Trophoblast cell (in vitro differentiated cells and primary cell): ENCODE data around the gene HSPA8.

Experiments
- DNase-seq, 2 donors: peaks; one replicate each; pipeline ENCODE4 v3.0.0-alpha.2; 2016
- H2AFZ ChIP-seq: 2 replicates; pipeline ENCODE4 v1.6.1; 2013; ENCODE audit warnings: low read length, moderate library complexity, mild to moderate bottlenecking; ENCODE audit not compliant: insufficient read depth, poor library complexity
- H2AK5ac ChIP-seq: 2 replicates; pipeline ENCODE4 v1.6.1; 2013; ENCODE audit warnings: mild to moderate bottlenecking, low read length
- H2BK120ac ChIP-seq: 2 replicates; pipeline ENCODE4 v1.6.1; 2013; ENCODE audit warnings: low read length, mild to moderate bottlenecking, moderate library complexity; ENCODE audit not compliant: insufficient read depth, poor library complexity
- H2BK12ac ChIP-seq: 2 replicates; pipeline ENCODE4 v1.6.1; 2013; ENCODE audit warnings: mild to moderate bottlenecking, low read length, moderate library complexity
- H2BK5ac ChIP-seq: 2 replicates; pipeline ENCODE4 v1.6.1; 2013; ENCODE audit warnings: low read length, low read depth, moderate library complexity, mild to moderate bottlenecking; ENCODE audit not compliant: poor library complexity
- H3K14ac ChIP-seq: 2 replicates; pipeline ENCODE4 v1.6.1; 2013; ENCODE audit warnings: mild to moderate bottlenecking, low read length
- H3K18ac ChIP-seq: 2 replicates; pipeline ENCODE4 v1.6.1; 2013; ENCODE audit warnings: mild to moderate bottlenecking, low read length
- H3K23ac ChIP-seq: 2 replicates; pipeline ENCODE4 v1.6.1; 2013; ENCODE audit warnings: low read length
- H3K27ac ChIP-seq: 2 replicates; pipeline ENCODE4 v1.5.1; 2013; ENCODE audit warnings: low read depth, mild to moderate bottlenecking, inconsistent platforms, low read length, moderate library complexity
- H3K27me3 ChIP-seq: 2 replicates; pipeline ENCODE4 v1.6.1; 2013; ENCODE audit warnings: inconsistent platforms, mild to moderate bottlenecking, low read length, moderate library complexity; ENCODE audit not compliant: insufficient read depth
- H3K36me3 ChIP-seq, 2 experiments: 1 replicate in 1 of 2; 2 replicates in 1 of 2; pipeline ENCODE4 v1.6.1; 2013; ENCODE audit warnings: low read length in 2 of 2, mild to moderate bottlenecking in 2 of 2, moderate library complexity in 1 of 2; ENCODE audit not compliant: insufficient read depth in 2 of 2, control insufficient read depth in 1 of 2
- H3K4ac ChIP-seq: 2 replicates; pipeline ENCODE4 v1.6.1; 2013; ENCODE audit warnings: low read depth, mild to moderate bottlenecking, low read length, moderate library complexity
- H3K4me1 ChIP-seq, 2 experiments: 1 replicate in 1 of 2; 2 replicates in 1 of 2; pipeline ENCODE4 v1.6.1; 2013; ENCODE audit warnings: low read length in 2 of 2, mild to moderate bottlenecking in 2 of 2, moderate library complexity in 1 of 2; ENCODE audit not compliant: insufficient read depth in 2 of 2, control insufficient read depth in 1 of 2
- H3K4me2 ChIP-seq: 2 replicates; pipeline ENCODE4 v1.6.1; 2013; ENCODE audit warnings: inconsistent platforms, mild to moderate bottlenecking, low read length, moderate library complexity
- H3K4me3 ChIP-seq: 2 replicates; pipeline ENCODE4 v1.5.1; 2013; ENCODE audit warnings: mild to moderate bottlenecking, low read depth, low read length, inconsistent platforms
- H3K79me1 ChIP-seq: one replicate; pipeline ENCODE4 v1.6.1; 2013; ENCODE audit warnings: low read length
- H3K79me2 ChIP-seq: 2 replicates; pipeline ENCODE4 v1.6.1; 2013; ENCODE audit warnings: low read length, mild to moderate bottlenecking; ENCODE audit not compliant: control insufficient read depth, insufficient read depth, poor library complexity
- H3K9ac ChIP-seq: 2 replicates; pipeline ENCODE4 v1.6.1; 2013; ENCODE audit warnings: mild to moderate bottlenecking, low read length
- H3K9me3 ChIP-seq: 2 replicates; pipeline ENCODE4 v1.6.1; 2013; ENCODE audit warnings: low read depth, mild to moderate bottlenecking, control low read depth, inconsistent platforms, low read length; ENCODE audit not compliant: insufficient read depth
- H4K12ac ChIP-seq: 2 replicates; pipeline ENCODE4 v1.6.1; 2013; ENCODE audit warnings: low read depth, mild to moderate bottlenecking, low read length, moderate library complexity
- H4K8ac ChIP-seq: 2 replicates; pipeline ENCODE4 v1.6.1; 2013; ENCODE audit warnings: low read depth, mild to moderate bottlenecking, low read length, moderate library complexity
- H4K91ac ChIP-seq: one replicate; pipeline ENCODE4 v1.6.1; 2013; ENCODE audit warnings: low read depth, mild to moderate bottlenecking, low read length, moderate library complexity
- WGBS: extraction: QIAGEN DNeasy Blood & Tissue Kit; methylation state at CpG from one replicate; pipeline ENCODE4 v1.1.7; 2013; ENCODE audit warnings: missing lambda C conversion rate; ENCODE audit not compliant: insufficient read length, insufficient coverage; ENCODE audit errors: extremely low coverage; 5-methylcytosine and 5-hydroxymethylcytosine counted together

HSPA8 gene

GRCh38 chr11:123065621-123066020, 3.7 kb upstream of the HSPA8 start:
- H3K4me3 ChIP-seq: no peak overlapping the region
- no peak overlapping the region for H2AFZ ChIP-seq
- H4K91ac ChIP-seq: no peak overlapping the region
- no peak overlapping the region for H3K27ac ChIP-seq
- no peak overlapping the region for H3K9ac ChIP-seq
- no peak overlapping the region for H2AK5ac ChIP-seq
- H3K4me2 ChIP-seq: no peak overlapping the region
- H3K4ac ChIP-seq: no peak overlapping the region
- H2BK5ac ChIP-seq: no peak overlapping the region
- H2BK120ac ChIP-seq: no peak overlapping the region
- no peak overlapping the region for H3K18ac ChIP-seq
- peaks cover 16% of the 10 kb centered on the region for H3K79me2 ChIP-seq
- WGBS: no CpG with 5 or more reads among the region's 2 CpGs
- peaks cover 1% of the 10 kb centered on the region for H3K9me3 ChIP-seq
- no peak overlapping the region for H2BK12ac ChIP-seq
- H4K12ac ChIP-seq: no peak overlapping the region
- H3K4me1 ChIP-seq: no peaks in the 10 kb centered on the region
- no peak overlapping the region for H3K14ac ChIP-seq
- peaks cover 15% of the 10 kb centered on the region for H3K79me1 ChIP-seq
- H4K8ac ChIP-seq: no peak overlapping the region
- DNase-seq: no peak
- H3K27me3 ChIP-seq: no peaks in the 10 kb centered on the region
- H3K36me3 ChIP-seq: peaks cover 3 to 4% of the 10 kb centered on the region in 2 experiments
- no peak overlapping the region for H3K23ac ChIP-seq

- Histone ChIP-seq H2BK12ac (no peak overlapping the region), H3K4ac (no peak overlapping the region), H2AFZ (no peak overlapping the region), H3K9me3 (peaks cover 1% of the 10 kb centered on the region), H3K23ac (no peak overlapping the region), H3K36me3 (peaks cover 9 to 19% of the 10 kb centered on the region in 2 experiments), H4K91ac (no peak overlapping the region), H3K9ac (no peak overlapping the region), H3K4me3 (no peak overlapping the region), H2BK5ac (no peak overlapping the region), H2AK5ac (no peak overlapping the region), H3K79me2 (peaks cover 19% of the 10 kb centered on the region), H3K27ac (no peak overlapping the region), H3K4me2 (peak overlapping the region; percentile 64), H2BK120ac (no peak overlapping the region), H3K4me1 (peaks cover 3 to 4% of the 10 kb centered on the region in 2 experiments), H3K14ac (no peak overlapping the region), H3K27me3 (no peaks in the 10 kb centered on the region), H3K18ac (no peak overlapping the region), H4K8ac (no peak overlapping the region), H3K79me1 (peaks cover 15% of the 10 kb centered on the region), H4K12ac (no peak overlapping the region)
- WGBS: no CpG with 5 or more reads among the region's 9 CpGs
- DNase-seq: no peak
Observed at GRCh38 chr11:123063826-123064657, 2.1 kb upstream of the HSPA8 start.

- H4K8ac ChIP-seq: peak overlapping the region; percentile 99
- peak overlapping the region; percentile 99 for H4K12ac ChIP-seq
- H3K4ac ChIP-seq: peak overlapping the region; percentile 97
- H3K27ac ChIP-seq: peak overlapping the region; percentile 99
- peaks cover 11 to 28% of the 10 kb centered on the region in 2 experiments for H3K36me3 ChIP-seq
- no peak overlapping the region for H2BK12ac ChIP-seq
- H3K27me3 ChIP-seq: no peaks in the 10 kb centered on the region
- peak overlapping the region; percentile 97 for H3K9ac ChIP-seq
- H3K9me3 ChIP-seq: peaks cover 1% of the 10 kb centered on the region
- H3K79me1 ChIP-seq: peaks cover 15% of the 10 kb centered on the region
- peak overlapping the region; percentile 64 for H3K4me2 ChIP-seq
- DNase-seq: peak; percentile 12 to 55
- peak overlapping the region; percentile 89 for H2AK5ac ChIP-seq
- H2BK5ac ChIP-seq: peak overlapping the region; percentile 100
- H2BK120ac ChIP-seq: peak overlapping the region; percentile 98
- peaks cover 3 to 5% of the 10 kb centered on the region in 2 experiments for H3K4me1 ChIP-seq
- H3K18ac ChIP-seq: peak overlapping the region; percentile 99
- peak overlapping the region; percentile 99 for H4K91ac ChIP-seq
- peak overlapping the region; percentile 84 for H3K4me3 ChIP-seq
- WGBS: no CpG with 5 or more reads among the region's 37 CpGs
- peaks cover 19% of the 10 kb centered on the region for H3K79me2 ChIP-seq
- peak overlapping the region; percentile 80 for H2AFZ ChIP-seq
- peak overlapping the region; percentile 98 for H3K14ac ChIP-seq
- no peak overlapping the region for H3K23ac ChIP-seq
Observed at GRCh38 chr11:123062892-123063825, 1.2 kb upstream of the HSPA8 start.

- Histone ChIP-seq H4K12ac (peak overlapping the region; percentile 99), H3K79me1 (peaks cover 15% of the 10 kb centered on the region), H3K79me2 (peaks cover 19% of the 10 kb centered on the region), H2AFZ (peak overlapping the region; percentile 80), H3K4me2 (peak overlapping the region; percentile 89), H3K18ac (peak overlapping the region; percentile 99), H3K23ac (no peak overlapping the region), H3K27ac (peak overlapping the region; percentile 99), H2BK120ac (peak overlapping the region; percentile 98), H3K4me3 (peak overlapping the region; percentile 84), H4K91ac (peak overlapping the region; percentile 99), H3K27me3 (no peaks in the 10 kb centered on the region), H3K9me3 (peaks cover 1% of the 10 kb centered on the region), H3K9ac (peak overlapping the region; percentile 97), H3K4me1 (peaks cover 3 to 5% of the 10 kb centered on the region in 2 experiments), H2AK5ac (peak overlapping the region; percentile 89), H3K4ac (peak overlapping the region; percentile 97), H4K8ac (peak overlapping the region; percentile 99), H3K14ac (peak overlapping the region; percentile 98), H2BK12ac (no peak overlapping the region), H2BK5ac (peak overlapping the region; percentile 100), H3K36me3 (peaks cover 13 to 35% of the 10 kb centered on the region in 2 experiments)
- no CpG with 5 or more reads among the region's 63 CpGs for WGBS
- peak; percentile 98 to 99 for DNase-seq
Observed at GRCh38 chr11:123062158-123062891, 389 bp upstream of the HSPA8 start.
